ENCODE data around the gene CDADC1. TPM values are rescaled to one million over a fixed set of nuclear protein-coding genes. Genes with fewer than 3 reads are reported as not detected.

Gene CDADC1
- total and polyA plus RNA-seq, 2 of the 13 experiments (the other 11 are each of a cell fraction or from before 2014, with no cell fraction given) = 2.4 to 9.0 TPM

DNA sequence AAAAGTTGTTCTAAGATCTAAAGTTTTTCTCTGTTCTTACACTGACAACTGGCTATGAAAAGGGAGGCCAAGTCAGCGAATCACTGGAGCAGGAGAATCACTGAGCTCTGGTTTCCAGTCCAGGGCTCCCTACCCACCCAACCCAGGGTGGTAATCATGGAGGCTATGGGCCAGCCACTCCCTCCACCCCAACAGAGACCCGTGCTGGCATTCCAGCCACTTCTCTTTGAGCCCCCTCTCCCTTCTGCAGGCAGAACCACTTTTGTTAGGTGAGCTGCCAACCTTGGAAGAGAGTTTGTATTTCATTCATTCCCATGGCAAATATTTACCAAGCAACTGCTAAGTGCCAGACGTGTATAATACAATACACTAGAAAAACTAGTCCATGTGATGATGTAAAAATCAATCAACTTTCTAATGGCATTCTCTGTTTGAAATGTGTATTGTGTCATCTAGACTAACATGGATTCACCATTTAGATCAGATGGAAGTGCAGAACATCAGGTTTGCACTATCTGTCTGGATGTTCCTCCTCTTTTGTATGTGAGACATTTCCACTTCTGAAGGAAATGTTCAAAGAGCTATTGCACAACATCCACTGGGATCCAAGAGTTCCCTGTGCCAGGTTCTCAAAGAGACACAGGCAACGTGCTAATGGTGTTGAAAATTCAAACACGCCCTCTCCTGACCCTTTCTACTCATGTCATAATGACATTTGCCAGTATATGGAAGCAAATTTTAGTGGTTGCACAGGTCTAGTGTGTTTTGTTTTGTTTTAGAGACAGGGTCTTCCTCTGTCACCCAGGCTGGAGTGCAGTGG, 22.3 kb upstream of the CDADC1 start (continued):
- TF ChIP-seq, protein P1, sequence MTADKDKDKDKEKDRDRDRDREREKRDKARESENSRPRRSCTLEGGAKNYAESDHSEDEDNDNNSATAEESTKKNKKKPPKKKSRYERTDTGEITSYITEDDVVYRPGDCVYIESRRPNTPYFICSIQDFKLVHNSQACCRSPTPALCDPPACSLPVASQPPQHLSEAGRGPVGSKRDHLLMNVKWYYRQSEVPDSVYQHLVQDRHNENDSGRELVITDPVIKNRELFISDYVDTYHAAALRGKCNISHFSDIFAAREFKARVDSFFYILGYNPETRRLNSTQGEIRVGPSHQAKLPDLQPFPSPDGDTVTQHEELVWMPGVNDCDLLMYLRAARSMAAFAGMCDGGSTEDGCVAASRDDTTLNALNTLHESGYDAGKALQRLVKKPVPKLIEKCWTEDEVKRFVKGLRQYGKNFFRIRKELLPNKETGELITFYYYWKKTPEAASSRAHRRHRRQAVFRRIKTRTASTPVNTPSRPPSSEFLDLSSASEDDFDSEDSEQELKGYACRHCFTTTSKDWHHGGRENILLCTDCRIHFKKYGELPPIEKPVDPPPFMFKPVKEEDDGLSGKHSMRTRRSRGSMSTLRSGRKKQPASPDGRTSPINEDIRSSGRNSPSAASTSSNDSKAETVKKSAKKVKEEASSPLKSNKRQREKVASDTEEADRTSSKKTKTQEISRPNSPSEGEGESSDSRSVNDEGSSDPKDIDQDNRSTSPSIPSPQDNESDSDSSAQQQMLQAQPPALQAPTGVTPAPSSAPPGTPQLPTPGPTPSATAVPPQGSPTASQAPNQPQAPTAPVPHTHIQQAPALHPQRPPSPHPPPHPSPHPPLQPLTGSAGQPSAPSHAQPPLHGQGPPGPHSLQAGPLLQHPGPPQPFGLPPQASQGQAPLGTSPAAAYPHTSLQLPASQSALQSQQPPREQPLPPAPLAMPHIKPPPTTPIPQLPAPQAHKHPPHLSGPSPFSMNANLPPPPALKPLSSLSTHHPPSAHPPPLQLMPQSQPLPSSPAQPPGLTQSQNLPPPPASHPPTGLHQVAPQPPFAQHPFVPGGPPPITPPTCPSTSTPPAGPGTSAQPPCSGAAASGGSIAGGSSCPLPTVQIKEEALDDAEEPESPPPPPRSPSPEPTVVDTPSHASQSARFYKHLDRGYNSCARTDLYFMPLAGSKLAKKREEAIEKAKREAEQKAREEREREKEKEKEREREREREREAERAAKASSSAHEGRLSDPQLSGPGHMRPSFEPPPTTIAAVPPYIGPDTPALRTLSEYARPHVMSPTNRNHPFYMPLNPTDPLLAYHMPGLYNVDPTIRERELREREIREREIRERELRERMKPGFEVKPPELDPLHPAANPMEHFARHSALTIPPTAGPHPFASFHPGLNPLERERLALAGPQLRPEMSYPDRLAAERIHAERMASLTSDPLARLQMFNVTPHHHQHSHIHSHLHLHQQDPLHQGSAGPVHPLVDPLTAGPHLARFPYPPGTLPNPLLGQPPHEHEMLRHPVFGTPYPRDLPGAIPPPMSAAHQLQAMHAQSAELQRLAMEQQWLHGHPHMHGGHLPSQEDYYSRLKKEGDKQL (CRISPR knock-in tag; IDR thresholded peaks at IDR 0.05; ENCODE audit: low read depth) = no peak
- no peak for TF ChIP-seq REL (CRISPR knock-in tag; conservative IDR thresholded peaks at IDR 0.05)
- TF ChIP-seq HDAC1 (CRISPR knock-in tag; IDR thresholded peaks at IDR 0.05) = no peak
- no peak for TF ChIP-seq SATB2 (CRISPR knock-in tag; IDR thresholded peaks at IDR 0.05)
- TF ChIP-seq ZNF709 (CRISPR knock-in tag; IDR thresholded peaks at IDR 0.05) = no peak
- TF ChIP-seq ZNF644 (CRISPR knock-in tag; IDR thresholded peaks at IDR 0.05; ENCODE audit: low read depth) = 0 out of 2 replicates have a peak, but pooled peaks have one; percentile 11
- TF ChIP-seq TFDP2 (CRISPR knock-in tag; IDR thresholded peaks at IDR 0.05) = no peak
- TF ChIP-seq, protein P2, sequence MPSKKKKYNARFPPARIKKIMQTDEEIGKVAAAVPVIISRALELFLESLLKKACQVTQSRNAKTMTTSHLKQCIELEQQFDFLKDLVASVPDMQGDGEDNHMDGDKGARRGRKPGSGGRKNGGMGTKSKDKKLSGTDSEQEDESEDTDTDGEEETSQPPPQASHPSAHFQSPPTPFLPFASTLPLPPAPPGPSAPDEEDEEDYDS (CRISPR knock-in tag; IDR thresholded peaks at IDR 0.05) = no peak
- no peak for TF ChIP-seq ZNF264 (CRISPR knock-in tag; IDR thresholded peaks at IDR 0.05)
- TF ChIP-seq GABPB1 (CRISPR knock-in tag; IDR thresholded peaks at IDR 0.05) = no peak
- TF ChIP-seq KLF12 (CRISPR knock-in tag; IDR thresholded peaks at IDR 0.05; ENCODE audit: borderline replicate concordance) = no peak
- no peak for TF ChIP-seq ZHX1 (CRISPR knock-in tag; IDR thresholded peaks at IDR 0.05; ENCODE audit: low read depth)
- TF ChIP-seq, protein P3, sequence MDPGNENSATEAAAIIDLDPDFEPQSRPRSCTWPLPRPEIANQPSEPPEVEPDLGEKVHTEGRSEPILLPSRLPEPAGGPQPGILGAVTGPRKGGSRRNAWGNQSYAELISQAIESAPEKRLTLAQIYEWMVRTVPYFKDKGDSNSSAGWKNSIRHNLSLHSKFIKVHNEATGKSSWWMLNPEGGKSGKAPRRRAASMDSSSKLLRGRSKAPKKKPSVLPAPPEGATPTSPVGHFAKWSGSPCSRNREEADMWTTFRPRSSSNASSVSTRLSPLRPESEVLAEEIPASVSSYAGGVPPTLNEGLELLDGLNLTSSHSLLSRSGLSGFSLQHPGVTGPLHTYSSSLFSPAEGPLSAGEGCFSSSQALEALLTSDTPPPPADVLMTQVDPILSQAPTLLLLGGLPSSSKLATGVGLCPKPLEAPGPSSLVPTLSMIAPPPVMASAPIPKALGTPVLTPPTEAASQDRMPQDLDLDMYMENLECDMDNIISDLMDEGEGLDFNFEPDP (CRISPR knock-in tag; conservative IDR thresholded peaks at IDR 0.05) = no peak
- no peak for TF ChIP-seq ZNF329 (CRISPR knock-in tag; IDR thresholded peaks at IDR 0.05; ENCODE audit: low read depth)
- TF ChIP-seq RFXANK (CRISPR knock-in tag; IDR thresholded peaks at IDR 0.05) = no peak
- TF ChIP-seq FLYWCH1 (CRISPR knock-in tag; IDR thresholded peaks at IDR 0.05) = no peak

Measured in HepG2 (cell line).